Measurements from ENCODE around the gene ZNF57. TPM values are rescaled to one million over a fixed set of nuclear protein-coding genes. Genes with fewer than 3 reads are reported as not detected.
A peak's percentile ranks its signal among the peaks of the same experiment; 100 is the strongest.
"Not testable (repeated sequence)": the region's sequence is repeated elsewhere in the genome, so short reads cannot be mapped to it uniquely, and the experiment has no call there.

Gene ZNF57
- total RNA-seq, 2 experiments from 2014 or later = 0.47 to 0.82 TPM

DNA sequence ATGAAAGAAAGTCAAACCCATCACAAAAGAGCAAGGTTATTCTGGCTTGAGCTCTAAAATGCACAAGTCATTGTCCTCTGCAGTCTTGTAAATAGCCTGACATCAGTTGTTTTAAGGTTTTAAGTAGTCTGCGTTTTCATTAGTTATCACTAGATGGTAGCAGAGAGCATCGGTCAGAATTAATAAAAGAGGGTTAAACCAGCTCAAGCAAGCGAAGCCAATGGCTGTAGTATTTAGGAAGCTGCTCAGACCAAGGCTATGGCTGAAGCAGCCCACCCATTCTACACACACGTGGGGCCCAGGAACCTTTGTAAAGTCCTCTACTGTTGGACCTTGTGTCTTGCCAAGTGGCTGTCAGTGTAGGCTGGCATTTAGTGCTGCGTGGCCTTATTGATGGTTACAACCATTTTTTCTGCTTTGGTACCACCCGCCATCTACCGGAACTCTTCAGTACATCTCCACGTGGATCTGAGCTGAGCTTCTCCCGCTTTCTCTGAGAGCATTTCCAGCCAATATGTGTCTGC, 13.3 kb upstream of the ZNF57 start:
- Histone ChIP-seq H3K4me1 (ENCODE audit: insufficient read depth, low read length) (peaks cover 18% of the 10 kb centered on the region), H3K27me3 (ENCODE audit: control insufficient read depth in 1 of 2, insufficient read depth in 2 of 2, low read length in 2 of 2) (no peaks in the 10 kb centered on the region), H3K9me3 (ENCODE audit: control insufficient read depth in 1 of 2, insufficient read depth in 1 of 2, low read length in 2 of 2) (peaks cover 0 to 10% of the 10 kb centered on the region in 2 experiments), H3K27ac (ENCODE audit: low read depth in 1 of 2, low read length in 2 of 2) (no peak overlapping the region), H3K4me3 (ENCODE audit: low read length) (no peak overlapping the region), H3K36me3 (ENCODE audit: insufficient read depth, low read length) (no peaks in the 10 kb centered on the region)
- TF ChIP-seq, protein P1, sequence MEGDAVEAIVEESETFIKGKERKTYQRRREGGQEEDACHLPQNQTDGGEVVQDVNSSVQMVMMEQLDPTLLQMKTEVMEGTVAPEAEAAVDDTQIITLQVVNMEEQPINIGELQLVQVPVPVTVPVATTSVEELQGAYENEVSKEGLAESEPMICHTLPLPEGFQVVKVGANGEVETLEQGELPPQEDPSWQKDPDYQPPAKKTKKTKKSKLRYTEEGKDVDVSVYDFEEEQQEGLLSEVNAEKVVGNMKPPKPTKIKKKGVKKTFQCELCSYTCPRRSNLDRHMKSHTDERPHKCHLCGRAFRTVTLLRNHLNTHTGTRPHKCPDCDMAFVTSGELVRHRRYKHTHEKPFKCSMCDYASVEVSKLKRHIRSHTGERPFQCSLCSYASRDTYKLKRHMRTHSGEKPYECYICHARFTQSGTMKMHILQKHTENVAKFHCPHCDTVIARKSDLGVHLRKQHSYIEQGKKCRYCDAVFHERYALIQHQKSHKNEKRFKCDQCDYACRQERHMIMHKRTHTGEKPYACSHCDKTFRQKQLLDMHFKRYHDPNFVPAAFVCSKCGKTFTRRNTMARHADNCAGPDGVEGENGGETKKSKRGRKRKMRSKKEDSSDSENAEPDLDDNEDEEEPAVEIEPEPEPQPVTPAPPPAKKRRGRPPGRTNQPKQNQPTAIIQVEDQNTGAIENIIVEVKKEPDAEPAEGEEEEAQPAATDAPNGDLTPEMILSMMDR (IDR thresholded peaks at IDR 0.05) = peak; percentile 66
- DNase-seq = peak in 3 of 14 experiments; percentile 46 to 62 (median 53)
- Mint-ChIP-seq H3K4me3 (no peak overlapping the region), H3K9me3 (no peaks in the 10 kb centered on the region), H3K27me3 (no peaks in the 10 kb centered on the region), H3K27ac (no peak overlapping the region), H3K4me1 (ENCODE audit: low read depth) (peaks cover 8% of the 10 kb centered on the region), H3K36me3 (ENCODE audit: low read depth) (no peaks in the 10 kb centered on the region)
- intact Hi-C loops (cut with DNase I, micrococcal nuclease) = no loop called here
- no peak for ATAC-seq (ENCODE audit: poor library complexity)
- POLR2A ChIA-PET = interaction anchor here (0.7 to 1.0 kb wide), 3 partner anchors 13 to 63 kb away, joined by 3 to 4 read pairs (median 3); partner anchors contain the start of genes ZNF555 and ZNF57
- CTCF ChIA-PET = interaction anchor here (0.7 to 1.2 kb wide), 5 partner anchors 13 to 67 kb away, joined by 3 to 5 read pairs (median 3); partner anchors contain the start of genes ZNF554 and ZNF57

DNA sequence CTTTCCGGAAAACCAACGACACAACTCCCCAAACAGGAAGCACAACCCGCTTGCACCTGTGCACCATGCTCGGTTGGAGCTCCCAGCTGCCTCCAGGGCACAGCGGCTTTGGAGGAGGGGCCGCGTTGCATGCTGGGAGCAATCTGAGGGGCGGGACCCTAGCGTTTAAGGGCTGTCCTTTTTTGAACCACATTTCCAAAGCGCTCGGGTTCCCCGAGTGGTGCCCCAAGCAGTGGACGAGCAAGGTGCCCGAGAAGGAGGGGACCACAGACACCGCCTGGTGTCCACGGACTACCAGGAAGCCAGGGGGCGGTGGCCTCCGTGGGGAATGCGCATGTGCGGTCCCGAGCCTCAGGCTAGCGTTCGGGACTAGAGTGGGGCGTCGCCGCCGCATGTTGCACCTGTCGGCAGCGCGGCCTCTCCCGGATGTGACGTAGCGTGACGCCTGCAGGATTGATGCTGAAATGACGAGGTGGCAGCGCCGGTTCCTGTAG, 11.9 kb upstream of the ZNF57 start:
- no peaks in the 10 kb centered on the region for H3K36me3 ChIP-seq (ENCODE audit: insufficient read depth, low read length)
- H3K4me3 Mint-ChIP-seq = no peak overlapping the region
- no peaks in the 10 kb centered on the region for H3K36me3 Mint-ChIP-seq (ENCODE audit: low read depth)
- TF ChIP-seq, protein P1 (IDR thresholded peaks at IDR 0.05) = no peak
- peaks cover 18% of the 10 kb centered on the region for H3K4me1 ChIP-seq (ENCODE audit: insufficient read depth, low read length)
- H3K9me3 Mint-ChIP-seq = no peaks in the 10 kb centered on the region
- ATAC-seq (ENCODE audit: poor library complexity) (peak; percentile 79), DNase-seq (peak in 12 of 14 experiments; percentile 26 to 88 (median 55))
- no peaks in the 10 kb centered on the region for H3K27me3 ChIP-seq (ENCODE audit: control insufficient read depth in 1 of 2, insufficient read depth in 2 of 2, low read length in 2 of 2)
- H3K27ac Mint-ChIP-seq = peak overlapping the region; percentile 58
- H3K4me3 ChIP-seq (ENCODE audit: low read length) = peak overlapping the region; percentile 38
- H3K9me3 ChIP-seq (ENCODE audit: control insufficient read depth in 1 of 2, insufficient read depth in 1 of 2, low read length in 2 of 2) = peaks cover 0 to 10% of the 10 kb centered on the region in 2 experiments
- ChIA-PET CTCF (no interaction called here), POLR2A (interaction anchor here (1.5 kb wide), 1 partner anchor 12 kb away, joined by 6 read pairs; the partner anchor contains the start of gene ZNF57)
- peak overlapping the region in 1 of 2 donors; percentile 23 for H3K27ac ChIP-seq (ENCODE audit: low read depth in 1 of 2, low read length in 2 of 2)
- intact Hi-C loops (cut with DNase I, micrococcal nuclease) = no loop called here
- H3K27me3 Mint-ChIP-seq = no peaks in the 10 kb centered on the region
- peaks cover 8% of the 10 kb centered on the region for H3K4me1 Mint-ChIP-seq (ENCODE audit: low read depth)

GRCh38 chr19:2890531-2890930, 10.2 kb upstream of the ZNF57 start:
- intact Hi-C loops (cut with DNase I, micrococcal nuclease); H3K27me3 Mint-ChIP-seq; CTCF ChIA-PET; ATAC-seq (ENCODE audit: poor library complexity); H3K27ac Mint-ChIP-seq; H3K9me3 Mint-ChIP-seq; H3K4me1 Mint-ChIP-seq (ENCODE audit: low read depth); H3K4me3 Mint-ChIP-seq; H3K36me3 ChIP-seq (ENCODE audit: insufficient read depth, low read length); H3K9me3 ChIP-seq (ENCODE audit: control insufficient read depth in 1 of 2, insufficient read depth in 1 of 2, low read length in 2 of 2); H3K36me3 Mint-ChIP-seq (ENCODE audit: low read depth); H3K27ac ChIP-seq (ENCODE audit: low read depth in 1 of 2, low read length in 2 of 2); POLR2A ChIA-PET; H3K4me3 ChIP-seq (ENCODE audit: low read length); H3K27me3 ChIP-seq (ENCODE audit: control insufficient read depth in 1 of 2, insufficient read depth in 2 of 2, low read length in 2 of 2); DNase-seq: not testable (repeated sequence)
- peaks cover 18% of the 10 kb centered on the region for H3K4me1 ChIP-seq (ENCODE audit: insufficient read depth, low read length)

Measured in CD4-positive, alpha-beta T cell (primary cell).